Mesendoderm (in vitro differentiated cells): ENCODE results near the gene ANKRD66.

Source experiments
- DNase-seq: peaks from one replicate; pipeline ENCODE4 v3.0.0; 2013
- H2AK5ac ChIP-seq: 2 replicates; pipeline ENCODE4 v1.6.1; 2013; ENCODE audit warnings: low read length, inconsistent platforms
- H2BK120ac ChIP-seq: 2 replicates; pipeline ENCODE4 v1.6.1; 2013; ENCODE audit warnings: low read depth, mild to moderate bottlenecking, low read length, moderate library complexity, mixed read lengths
- H2BK15ac ChIP-seq: replicated peaks from 2 replicates; pipeline ENCODE4 v1.6.1; 2013; ENCODE audit warnings: low read depth, mild to moderate bottlenecking, moderate library complexity
- H2BK5ac ChIP-seq: 2 replicates; pipeline ENCODE4 v1.6.1; 2013; ENCODE audit warnings: low read length, inconsistent platforms
- H3K18ac ChIP-seq: 2 replicates; pipeline ENCODE4 v1.6.1; 2013; ENCODE audit warnings: mild to moderate bottlenecking, low read length, mixed read lengths
- H3K23ac ChIP-seq: one replicate; pipeline ENCODE4 v1.6.1; 2013; ENCODE audit warnings: low read length
- H3K27ac ChIP-seq: 2 replicates; pipeline ENCODE4 v1.5.1; 2013; ENCODE audit warnings: low read depth, mild to moderate bottlenecking, inconsistent platforms, low read length, moderate library complexity
- H3K27me3 ChIP-seq: 2 replicates; pipeline ENCODE4 v1.6.1; 2013; ENCODE audit warnings: low read length, control low read depth, mild to moderate bottlenecking, inconsistent platforms; ENCODE audit not compliant: insufficient read depth, poor library complexity
- H3K36me3 ChIP-seq: 2 replicates; pipeline ENCODE4 v1.6.1; 2013; ENCODE audit warnings: low read length, inconsistent platforms; ENCODE audit not compliant: control insufficient read depth, insufficient read depth
- H3K4ac ChIP-seq: one replicate; pipeline ENCODE4 v1.6.1; 2013; ENCODE audit warnings: low read depth, mild to moderate bottlenecking, low read length, moderate library complexity
- H3K4me1 ChIP-seq: 2 replicates; pipeline ENCODE4 v1.6.1; 2013; ENCODE audit warnings: low read depth, low read length, inconsistent platforms; ENCODE audit not compliant: control insufficient read depth
- H3K4me2 ChIP-seq: 2 replicates; pipeline ENCODE4 v1.6.1; 2013; ENCODE audit warnings: low read length
- H3K4me3 ChIP-seq: 2 replicates; pipeline ENCODE4 v1.5.1; 2013; ENCODE audit warnings: mild to moderate bottlenecking, low read length
- H3K56ac ChIP-seq: one replicate; pipeline ENCODE4 v1.6.1; 2013; ENCODE audit warnings: low read length
- H3K79me1 ChIP-seq: 2 replicates; pipeline ENCODE4 v1.6.1; 2013; ENCODE audit warnings: low read length, inconsistent platforms
- H3K79me2 ChIP-seq: 2 replicates; pipeline ENCODE4 v1.6.1; 2013; ENCODE audit warnings: mild to moderate bottlenecking, low read length; ENCODE audit not compliant: control insufficient read depth, insufficient read depth
- H3K9ac ChIP-seq: 2 replicates; pipeline ENCODE4 v1.6.1; 2013; ENCODE audit warnings: low read length, inconsistent platforms
- H4K5ac ChIP-seq: one replicate; pipeline ENCODE4 v1.6.1; 2013; ENCODE audit warnings: low read length
- H4K8ac ChIP-seq: one replicate; pipeline ENCODE4 v1.6.1; 2013; ENCODE audit warnings: low read depth, mild to moderate bottlenecking, control low read depth, low read length, moderate library complexity
- WGBS: extraction: QIAGEN DNeasy Blood & Tissue Kit; methylation state at CpG from one replicate; pipeline ENCODE4 v1.1.7; 2013; ENCODE audit warnings: low lambda C conversion rate, missing lambda C conversion rate; ENCODE audit not compliant: insufficient coverage; ENCODE audit errors: extremely low coverage; 5-methylcytosine and 5-hydroxymethylcytosine counted together

Gene ANKRD66

DNA sequence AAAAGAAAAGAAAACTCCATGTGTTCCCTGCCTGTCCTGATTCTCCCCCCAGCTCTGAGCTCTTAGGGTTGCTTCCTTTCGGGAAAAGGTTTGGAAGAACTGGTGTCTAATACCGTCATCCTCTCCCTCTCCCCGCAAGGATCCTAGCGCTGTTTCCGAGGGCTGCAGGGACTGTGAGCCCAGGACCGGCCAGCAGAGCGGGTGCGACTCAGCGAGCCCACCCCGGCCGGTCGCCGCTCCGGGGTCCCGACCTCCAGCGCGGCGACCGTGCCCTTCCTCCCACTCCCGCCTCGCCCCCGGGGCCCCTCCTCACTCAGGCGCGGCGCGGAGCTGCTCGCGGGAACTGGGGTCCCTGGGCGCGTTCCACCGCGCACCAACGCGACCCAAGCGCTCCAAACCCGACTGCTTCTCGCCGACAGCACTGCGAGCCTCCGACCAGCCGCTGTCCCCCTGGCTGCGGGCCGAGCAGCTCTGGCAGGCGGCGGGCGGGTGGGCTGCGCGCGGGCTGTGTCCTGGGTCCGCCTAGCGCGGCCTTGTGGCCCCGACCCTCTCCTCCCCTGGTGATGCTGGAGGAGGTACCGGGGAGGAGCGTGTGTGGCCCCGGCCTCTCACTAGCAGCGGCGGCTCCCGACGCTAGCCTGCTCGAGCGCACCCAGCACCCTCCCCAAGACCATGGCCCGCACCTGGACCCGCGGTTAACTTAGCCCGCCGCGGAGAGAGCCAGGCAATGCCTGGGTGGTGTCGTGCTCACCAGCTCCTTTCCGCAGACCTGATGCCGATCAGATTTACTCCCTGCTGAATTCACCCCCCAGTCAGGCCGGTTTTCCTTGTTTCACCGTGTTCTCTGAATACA, 11.6 kb upstream of the ANKRD66 start, which contains the start of gene PLA2G7:
Gene PLA2G7, minus strand, starts transcription at position 509 of the 853 bp plus-strand sequence. CDS start 12,484 bp downstream, outside the sequence.
- no peak within 1 kb of the TSS for H4K8ac ChIP-seq
- peak within 1 kb of the TSS; percentile 88 for H3K4me2 ChIP-seq
- WGBS, result no CpG with 5 or more reads among the region's 73 CpGs
- H3K27ac ChIP-seq, result no peak within 1 kb of the TSS
- H3K56ac ChIP-seq, result peak within 1 kb of the TSS; percentile 62
- peak within 1 kb of the TSS; percentile 41 for H3K4me3 ChIP-seq
- H3K36me3 ChIP-seq, result no peaks in the 10 kb centered on the region
- H3K27me3 ChIP-seq, result peaks cover 2% of the 10 kb centered on the region
- peak within 1 kb of the TSS; percentile 47 for H3K9ac ChIP-seq
- no peak within 1 kb of the TSS for H2AK5ac ChIP-seq
- H2BK120ac ChIP-seq, result no peak within 1 kb of the TSS
- H4K5ac ChIP-seq, result no peak within 1 kb of the TSS
- H3K79me2 ChIP-seq, result no peaks in the 10 kb centered on the region
- no peak within 1 kb of the TSS for H2BK15ac ChIP-seq
- no peak within 1 kb of the TSS for H3K23ac ChIP-seq
- H3K4ac ChIP-seq, result no peak within 1 kb of the TSS
- no peaks in the 10 kb centered on the region for H3K4me1 ChIP-seq
- no peak within 1 kb of the TSS for H2BK5ac ChIP-seq
- no peaks in the 10 kb centered on the region for H3K79me1 ChIP-seq
- no peak within 1 kb of the TSS for H3K18ac ChIP-seq
- peak; percentile 71 for DNase-seq

DNA sequence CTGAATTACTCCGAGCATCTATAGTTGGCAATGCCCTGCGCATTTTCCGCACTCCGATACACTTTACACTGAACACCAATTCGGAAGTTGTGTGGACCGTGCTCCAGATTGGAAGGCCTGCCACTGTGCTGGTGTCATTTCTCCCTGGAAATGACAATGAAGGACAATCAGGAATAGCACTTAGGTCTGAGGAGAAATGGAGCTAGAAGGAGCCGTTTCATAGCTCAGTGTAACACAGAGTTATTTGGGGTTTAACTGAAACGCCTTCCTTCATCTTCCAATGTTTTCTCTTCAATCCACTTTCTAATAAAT, 11.1 kb upstream of the ANKRD66 start:
- Histone ChIP-seq H4K8ac (no peak overlapping the region), H2BK5ac (no peak overlapping the region), H4K5ac (no peak overlapping the region), H3K23ac (no peak overlapping the region), H3K56ac (no peak overlapping the region), H2BK15ac (no peak overlapping the region), H3K4ac (no peak overlapping the region), H3K4me3 (no peak overlapping the region), H3K79me1 (no peaks in the 10 kb centered on the region), H3K9ac (no peak overlapping the region), H2BK120ac (no peak overlapping the region), H2AK5ac (no peak overlapping the region), H3K27ac (no peak overlapping the region), H3K79me2 (no peaks in the 10 kb centered on the region), H3K27me3 (peaks cover 2% of the 10 kb centered on the region), H3K36me3 (no peaks in the 10 kb centered on the region), H3K4me2 (peak overlapping the region; percentile 88), H3K4me1 (no peaks in the 10 kb centered on the region), H3K18ac (no peak overlapping the region)
- no CpG with 5 or more reads among the region's 8 CpGs for WGBS
- no peak for DNase-seq

- no peak overlapping the region for H3K23ac ChIP-seq
- H3K18ac ChIP-seq, result no peak overlapping the region
- H4K8ac ChIP-seq, result no peak overlapping the region
- DNase-seq, result no peak
- H3K56ac ChIP-seq, result no peak overlapping the region
- H3K27me3 ChIP-seq, result peaks cover 2% of the 10 kb centered on the region
- no peak overlapping the region for H3K4ac ChIP-seq
- H3K79me1 ChIP-seq, result no peaks in the 10 kb centered on the region
- no peak overlapping the region for H2AK5ac ChIP-seq
- H2BK15ac ChIP-seq, result no peak overlapping the region
- H3K36me3 ChIP-seq, result no peaks in the 10 kb centered on the region
- H2BK120ac ChIP-seq, result no peak overlapping the region
- no peak overlapping the region for H3K4me2 ChIP-seq
- no peak overlapping the region for H2BK5ac ChIP-seq
- H4K5ac ChIP-seq, result no peak overlapping the region
- H3K79me2 ChIP-seq, result no peaks in the 10 kb centered on the region
- no peaks in the 10 kb centered on the region for H3K4me1 ChIP-seq
- no peak overlapping the region for H3K4me3 ChIP-seq
- H3K27ac ChIP-seq, result no peak overlapping the region
- no peak overlapping the region for H3K9ac ChIP-seq
Measured at GRCh38 chr6:46736906-46737305, 9.8 kb upstream of the ANKRD66 start.

DNA sequence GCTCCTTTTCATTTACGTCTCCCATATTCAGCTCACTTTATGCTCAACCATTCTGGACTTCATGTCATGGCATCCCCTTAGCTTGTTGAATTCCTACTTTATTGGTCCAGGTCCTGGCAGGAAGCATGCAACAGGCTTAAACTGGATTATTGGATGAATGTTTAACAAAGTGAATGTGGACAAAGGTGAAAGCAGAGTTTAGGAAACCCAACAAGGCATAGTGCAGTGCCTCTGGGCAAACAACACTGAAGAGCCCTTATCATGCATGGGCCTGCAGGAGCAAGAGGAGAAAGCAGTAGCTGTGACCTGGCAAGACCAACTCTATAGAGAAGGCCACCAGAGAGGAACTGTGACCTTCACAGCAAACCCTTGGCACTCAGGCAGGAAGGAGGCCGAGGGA, 5.3 kb upstream of the ANKRD66 start:
- no peak overlapping the region for H3K27ac ChIP-seq
- no peak overlapping the region for H2BK5ac ChIP-seq
- H3K79me2 ChIP-seq, result no peaks in the 10 kb centered on the region
- H4K5ac ChIP-seq, result no peak overlapping the region
- H4K8ac ChIP-seq, result no peak overlapping the region
- H3K4me3 ChIP-seq, result no peak overlapping the region
- no peak overlapping the region for H3K4ac ChIP-seq
- H2BK120ac ChIP-seq, result no peak overlapping the region
- H3K18ac ChIP-seq, result no peak overlapping the region
- H3K23ac ChIP-seq, result no peak overlapping the region
- H3K27me3 ChIP-seq, result no peaks in the 10 kb centered on the region
- DNase-seq, result no peak
- no peaks in the 10 kb centered on the region for H3K4me1 ChIP-seq
- H2AK5ac ChIP-seq, result no peak overlapping the region
- no CpG with 5 or more reads among the region's 2 CpGs for WGBS
- H3K56ac ChIP-seq, result no peak overlapping the region
- H3K9ac ChIP-seq, result no peak overlapping the region
- H3K36me3 ChIP-seq, result no peaks in the 10 kb centered on the region
- no peak overlapping the region for H2BK15ac ChIP-seq
- no peak overlapping the region for H3K4me2 ChIP-seq
- no peaks in the 10 kb centered on the region for H3K79me1 ChIP-seq

- Histone ChIP-seq H3K4ac (no peak overlapping the region), H2BK5ac (no peak overlapping the region), H2BK120ac (no peak overlapping the region), H3K4me2 (no peak overlapping the region), H3K27ac (no peak overlapping the region), H3K56ac (no peak overlapping the region), H3K4me3 (no peak overlapping the region), H2BK15ac (no peak overlapping the region), H3K9ac (no peak overlapping the region), H4K8ac (no peak overlapping the region), H3K27me3 (no peaks in the 10 kb centered on the region), H3K4me1 (no peaks in the 10 kb centered on the region), H3K79me2 (no peaks in the 10 kb centered on the region), H3K23ac (no peak overlapping the region), H3K79me1 (no peaks in the 10 kb centered on the region), H3K36me3 (no peaks in the 10 kb centered on the region), H2AK5ac (no peak overlapping the region), H3K18ac (no peak overlapping the region), H4K5ac (no peak overlapping the region)
- WGBS, result no CpG with 5 or more reads among the region's 4 CpGs
- DNase-seq, result no peak
Measured at GRCh38 chr6:46741910-46742309, 4.8 kb upstream of the ANKRD66 start.
